CD4-positive, alpha-beta T cell treated with Interleukin-12 subunit alpha and Interleukin-12 subunit beta, for 1 hour (primary cell): ENCODE results near the gene TACC2.

Source experiments
- DNase-seq: peaks from one replicate; pipeline ENCODE4 v3.0.0-alpha.2; 2020

The TACC2 gene

GRCh38 chr10:122033224-122033926 is 44.4 kb downstream of the TACC2 start:
- no peak for DNase-seq

- no peak for DNase-seq
Measured at GRCh38 chr10:122034149-122034756, 45.3 kb downstream of the TACC2 start.

- DNase-seq: no peak
Measured at GRCh38 chr10:122040786-122041185, 51.8 kb downstream of the TACC2 start.

DNA sequence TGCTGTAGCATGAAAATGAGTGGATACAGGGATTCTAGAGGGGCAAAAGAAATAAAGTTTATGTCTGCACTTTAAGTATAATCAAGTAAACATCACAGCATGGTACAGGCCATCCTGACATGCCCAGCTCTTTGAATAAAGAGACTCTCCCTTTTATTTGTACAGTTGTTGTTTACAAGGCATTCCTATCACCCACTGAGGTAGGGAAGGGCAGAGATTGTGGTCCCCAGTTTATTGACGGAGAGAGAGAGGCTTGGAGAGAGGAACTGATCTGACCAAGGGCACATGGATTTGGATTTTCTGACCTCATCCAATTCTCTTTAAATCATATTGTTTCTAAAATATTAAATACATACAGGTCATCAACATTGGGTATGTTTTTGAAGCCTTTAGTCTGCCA is 53.9 kb downstream of the TACC2 start:
- no peak for DNase-seq

GRCh38 chr10:122044045-122044661 is 55.2 kb downstream of the TACC2 start:
- DNase-seq: no peak

DNA sequence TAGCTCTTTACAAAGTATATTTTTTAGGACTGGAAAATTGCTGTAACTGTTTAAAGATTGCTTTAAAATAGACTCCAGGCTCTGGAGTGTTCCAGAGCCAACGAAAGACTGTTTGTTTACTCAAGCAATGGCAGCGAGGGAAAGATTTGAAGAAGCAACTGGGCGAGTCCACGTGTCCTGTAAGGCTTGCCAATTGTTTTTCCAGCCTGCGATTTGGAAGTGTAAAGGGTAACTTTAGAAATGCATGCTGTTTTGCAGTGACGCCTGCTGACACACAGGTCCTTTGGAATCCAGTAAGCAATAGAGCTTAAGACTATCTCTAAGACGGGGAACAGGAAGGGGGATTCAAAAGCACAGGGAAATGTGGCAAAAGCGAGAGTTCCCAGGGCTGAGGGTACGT is 55.8 kb downstream of the TACC2 start:
- no peak for DNase-seq

- DNase-seq: no peak
Measured at GRCh38 chr10:122045212-122045611, 56.2 kb downstream of the TACC2 start.

GRCh38 chr10:122047560-122047959 is 58.6 kb downstream of the TACC2 start:
- DNase-seq: no peak

DNA sequence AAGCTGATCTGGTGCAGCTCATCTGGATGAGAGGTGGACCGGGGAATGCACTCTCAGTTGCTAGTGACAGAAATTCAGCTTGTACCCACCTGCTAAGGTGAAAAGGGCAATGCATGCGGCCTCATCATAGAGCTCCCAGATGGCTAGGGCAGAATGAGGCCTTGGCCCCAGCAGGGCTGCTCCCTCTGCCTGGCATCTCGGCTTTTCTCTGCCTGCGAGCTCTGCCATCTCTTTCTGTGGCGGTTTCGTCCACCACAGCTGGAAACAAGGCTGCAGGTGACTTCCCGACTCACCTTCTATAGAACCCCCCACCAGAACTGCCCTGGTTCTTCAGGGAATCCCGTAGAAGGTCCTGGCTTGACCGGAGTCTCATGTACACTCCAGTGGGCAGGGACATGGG is 60.1 kb downstream of the TACC2 start:
- no peak for DNase-seq

DNA sequence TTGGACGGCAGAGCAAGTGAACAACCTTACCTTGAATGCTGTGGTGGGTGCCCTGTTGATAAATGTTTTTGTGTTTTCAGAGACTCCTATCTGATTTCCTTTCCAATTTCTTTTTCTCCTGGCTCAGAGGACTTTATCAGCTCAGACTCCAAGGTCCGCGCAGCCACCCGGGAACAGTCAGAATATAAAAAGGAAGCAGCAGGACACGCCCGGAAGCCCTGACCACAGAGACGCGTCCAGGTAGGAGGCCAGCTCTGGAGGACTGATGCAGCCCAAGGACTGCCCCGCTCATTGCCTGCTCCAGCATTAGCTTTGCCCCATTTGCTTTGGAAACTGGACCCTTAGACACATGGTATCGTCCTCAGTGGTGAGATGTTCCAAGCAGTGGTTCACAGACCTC is 61.3 kb downstream of the TACC2 start:
- no peak for DNase-seq

DNA sequence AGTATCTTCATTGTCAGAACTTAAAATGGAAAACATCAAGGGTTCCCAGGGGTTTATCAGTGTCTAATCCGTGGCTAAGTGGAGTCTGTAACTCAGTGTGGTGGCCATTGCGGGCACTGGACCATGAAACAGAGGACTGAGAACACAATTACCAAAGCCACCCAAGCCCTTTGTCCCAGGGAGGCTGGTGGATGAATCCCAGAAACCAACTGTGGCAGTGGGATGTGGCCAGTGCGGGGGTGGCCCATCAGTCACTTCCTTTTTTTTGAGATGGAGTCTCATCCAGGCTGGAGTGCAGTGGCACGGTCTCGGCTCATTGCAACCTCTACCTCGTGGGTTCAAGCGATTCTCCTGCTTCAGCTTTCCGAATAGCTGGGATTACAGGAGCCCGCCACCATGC is 61.8 kb downstream of the TACC2 start:
- no peak for DNase-seq

DNA sequence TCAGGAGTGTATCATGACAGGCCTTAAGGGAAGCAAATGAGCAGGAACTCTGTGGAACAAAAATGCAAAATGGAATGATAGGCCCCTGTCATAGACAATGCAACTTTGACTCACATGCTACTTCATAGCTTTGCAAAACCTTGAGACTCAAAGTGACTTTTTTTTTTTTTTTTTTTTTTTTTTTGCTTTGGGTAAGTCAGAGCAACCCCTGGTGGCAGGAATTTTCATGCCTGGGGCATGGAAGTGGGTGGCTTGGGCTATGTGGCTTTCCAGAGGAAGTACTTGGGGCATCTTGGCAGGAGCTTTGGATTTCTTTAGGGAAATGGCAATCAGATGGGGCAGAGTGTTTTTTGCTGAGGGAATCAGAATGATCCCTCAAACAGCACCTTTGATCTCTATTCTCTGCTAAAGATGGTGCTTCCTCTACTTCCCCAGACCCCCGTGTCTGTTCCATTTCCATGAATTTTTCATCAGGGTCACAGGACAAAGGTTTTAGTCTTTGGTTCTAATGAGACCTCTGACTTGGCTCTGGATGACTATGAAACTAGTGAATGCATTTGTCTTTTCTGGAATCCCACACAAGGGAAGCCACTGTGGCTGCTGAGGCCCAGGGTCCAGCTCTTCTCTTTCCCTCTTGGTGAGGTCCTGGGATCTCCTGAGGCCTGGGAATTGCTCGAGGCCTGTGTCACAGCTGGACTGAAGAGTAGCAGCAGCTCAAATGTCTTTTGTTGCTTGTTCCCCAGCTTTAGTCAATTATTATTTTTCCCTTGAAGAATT is 62.8 kb downstream of the TACC2 start:
- DNase-seq: no peak

DNA sequence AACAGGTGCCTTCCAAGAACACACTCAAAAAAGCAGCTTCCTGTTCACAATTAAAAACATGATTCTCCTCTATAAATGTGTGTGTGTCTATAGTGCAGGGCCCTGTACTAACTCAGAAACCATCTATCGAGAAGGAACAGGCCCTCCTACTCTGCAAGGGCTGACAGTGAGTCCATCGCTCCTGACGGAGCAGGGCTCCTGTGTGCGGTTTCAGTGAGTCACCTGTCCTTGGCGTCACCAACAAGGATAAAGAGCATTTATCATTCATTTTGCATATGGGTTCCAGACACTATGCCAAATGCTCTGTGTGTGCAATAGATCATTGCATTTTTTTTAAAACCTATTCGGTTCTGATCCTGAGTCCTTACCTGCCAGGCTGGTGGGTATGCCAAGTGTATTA is 63.7 kb downstream of the TACC2 start:
- DNase-seq: no peak

- DNase-seq: no peak
Measured at GRCh38 chr10:122053314-122053713, 64.4 kb downstream of the TACC2 start.

DNA sequence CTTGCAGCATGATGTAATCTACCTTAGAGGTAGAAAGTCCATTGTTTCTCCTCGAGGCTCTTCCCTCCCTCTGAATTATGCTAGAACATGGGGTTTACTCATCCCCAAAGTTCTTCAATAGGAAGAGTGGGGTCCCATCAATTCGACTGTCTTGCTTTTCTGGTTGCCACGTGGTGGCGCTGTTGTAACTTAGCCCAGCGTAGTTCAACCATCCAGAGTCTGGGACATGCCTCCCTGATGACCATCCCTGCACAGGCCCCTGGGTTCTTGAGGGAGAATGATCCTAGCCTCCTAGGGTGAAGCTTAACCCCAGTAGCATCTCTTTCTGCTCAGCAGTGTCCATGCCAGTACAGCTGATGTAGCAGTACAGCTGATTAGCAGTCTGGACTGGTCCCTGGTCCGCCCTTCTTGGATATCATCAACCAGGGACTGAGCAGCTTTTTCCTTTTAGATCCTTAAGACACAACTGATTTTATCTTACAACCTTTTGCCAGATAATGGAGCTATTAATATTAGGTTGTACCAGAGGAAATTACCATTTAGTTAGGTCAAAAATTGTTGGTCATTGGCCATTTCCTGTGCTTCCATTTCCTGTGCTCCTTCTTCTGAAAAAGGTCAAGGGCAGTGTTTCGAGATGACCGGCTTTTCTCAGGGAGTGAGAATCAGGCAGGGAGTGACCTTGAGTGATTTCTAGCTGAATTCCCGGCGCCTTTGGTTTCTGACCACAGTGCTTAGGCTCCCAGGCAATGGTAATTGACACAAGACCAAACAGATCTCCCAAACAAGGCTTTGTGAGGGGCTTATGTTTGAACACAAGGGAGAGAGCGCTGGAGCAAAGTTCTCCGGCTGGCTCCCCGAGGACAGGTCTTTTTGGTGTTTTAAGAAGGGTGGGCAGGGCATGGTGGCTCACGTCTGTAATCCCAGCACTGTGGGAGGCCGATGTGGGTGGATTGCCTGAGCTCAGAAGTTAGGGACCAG is 65.4 kb downstream of the TACC2 start:
- no peak for DNase-seq

DNA sequence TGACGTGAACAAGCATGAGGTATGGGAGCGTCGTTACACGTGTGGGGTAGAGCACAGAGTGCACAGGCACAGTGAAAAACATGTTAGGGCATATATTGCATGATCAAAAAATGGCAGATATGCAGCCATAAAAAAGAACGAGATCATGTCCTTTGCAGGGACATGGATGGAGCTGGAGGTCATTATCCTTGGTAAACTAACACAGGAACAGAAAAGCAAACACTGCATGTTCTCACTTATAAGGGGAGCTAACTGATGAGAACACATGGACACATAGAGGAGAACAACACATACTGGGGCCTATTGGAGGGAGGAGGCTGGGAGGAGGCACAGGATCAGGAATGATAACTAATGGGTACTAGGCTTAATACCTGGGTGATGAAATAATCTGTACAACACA is 66.3 kb downstream of the TACC2 start:
- DNase-seq: no peak

- no peak for DNase-seq
Measured at GRCh38 chr10:122056431-122057094, 67.6 kb downstream of the TACC2 start.

DNA sequence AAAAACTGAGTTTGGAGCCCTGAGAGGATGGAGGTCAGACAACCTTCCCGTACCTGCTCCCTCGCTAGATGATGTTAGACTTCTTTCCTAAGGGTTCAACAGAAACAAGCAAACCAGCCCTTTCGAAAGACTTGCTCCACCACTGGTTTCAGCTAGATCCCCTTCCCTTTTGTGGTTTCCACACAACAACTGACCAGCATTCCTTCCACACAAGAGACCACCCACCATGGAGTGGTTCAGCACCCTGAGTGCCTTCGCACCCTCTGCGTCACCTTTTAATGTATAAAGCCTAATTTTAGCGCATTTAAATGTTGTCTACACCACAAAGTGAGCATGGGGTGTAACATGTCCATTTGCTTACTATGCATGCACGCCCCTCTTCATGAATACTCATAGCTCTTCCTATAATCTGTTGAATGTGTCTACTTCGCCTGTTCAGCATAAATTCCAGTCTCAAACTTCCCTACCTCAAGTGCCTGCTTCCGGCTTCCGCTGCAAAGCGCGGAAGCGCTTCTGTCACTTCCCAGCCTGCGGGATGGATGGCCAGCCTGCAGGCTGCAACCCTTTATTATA is 69.0 kb downstream of the TACC2 start:
- DNase-seq: no peak

DNA sequence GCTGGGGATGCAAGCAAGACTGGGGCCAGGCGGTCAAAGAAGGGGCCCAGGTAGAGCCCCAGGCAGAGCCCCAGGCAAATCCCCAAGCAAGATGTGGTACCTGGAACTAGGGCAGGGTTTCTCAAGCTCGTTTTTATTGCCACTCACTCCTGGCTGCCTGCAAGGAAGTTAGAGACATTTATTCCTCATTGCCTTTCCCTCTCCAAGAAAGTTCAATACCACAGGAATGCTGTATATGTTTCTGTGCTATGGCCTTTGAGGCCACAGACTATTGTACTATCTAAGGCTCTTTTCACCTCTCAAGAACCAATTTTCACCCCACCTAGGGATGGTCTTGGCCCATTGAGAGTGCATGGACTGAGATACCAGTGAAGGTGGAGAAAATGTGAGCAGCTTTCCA is 71.3 kb downstream of the TACC2 start:
- no peak for DNase-seq

DNA sequence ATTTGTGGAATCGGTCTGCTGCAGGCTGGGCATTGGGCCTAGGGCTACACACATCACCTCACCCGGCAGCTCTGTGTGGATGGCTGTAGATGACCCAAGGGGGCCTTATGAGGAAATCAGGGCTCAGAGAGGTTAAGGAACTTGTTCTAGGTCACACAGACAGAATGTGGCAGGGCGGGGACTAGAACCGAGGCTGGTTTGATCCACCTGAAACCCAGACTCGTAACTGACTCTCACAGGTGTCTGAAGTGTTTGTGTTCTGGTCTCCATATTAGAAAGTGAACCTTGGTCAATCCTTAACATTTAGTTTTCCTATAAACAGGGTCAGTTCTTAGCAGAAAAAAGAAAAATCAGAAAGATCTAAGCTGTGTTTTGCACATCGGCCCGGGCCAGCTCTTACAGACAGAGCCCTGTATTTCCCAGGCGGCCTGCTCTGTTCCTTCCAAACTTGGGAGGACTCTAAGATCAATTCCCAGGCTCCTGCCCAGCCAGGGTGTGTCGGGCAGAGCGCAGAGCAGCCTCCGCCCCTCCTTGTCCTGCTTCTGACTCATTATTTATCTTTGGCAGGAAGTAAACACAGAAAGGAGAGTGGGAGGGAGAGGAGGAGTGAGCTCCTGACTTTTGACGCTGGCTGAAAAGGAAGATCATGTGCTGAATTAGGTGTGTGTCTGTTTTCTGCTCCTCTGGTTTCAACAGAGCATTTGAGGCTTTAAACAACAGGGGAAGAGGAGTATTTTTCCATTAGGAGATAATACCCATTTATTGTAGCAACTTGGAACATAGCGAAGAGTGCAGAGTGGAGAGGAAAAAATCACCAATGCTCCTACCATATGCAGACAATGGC is 74.1 kb downstream of the TACC2 start:
- DNase-seq: no peak
